Duodenal mucosa (tissue), 2 donors: ENCODE data around the gene APELA.

Source experiments
- H3K27ac ChIP-seq: one replicate; pipeline ENCODE4 v1.7.0; 2013; ENCODE audit warnings: low read depth, low read length
- H3K27me3 ChIP-seq, 2 donors: one replicate each; pipeline ENCODE4 v1.7.0; 2013; ENCODE audit warnings: low read length in 2 of 2, control low read depth in 1 of 2; ENCODE audit not compliant: insufficient read depth in 2 of 2, control insufficient read depth in 1 of 2
- H3K36me3 ChIP-seq, 2 donors: one replicate each; pipeline ENCODE4 v1.7.0; 2013; ENCODE audit warnings: low read length in 2 of 2, control low read depth in 1 of 2; ENCODE audit not compliant: insufficient read depth in 2 of 2, control insufficient read depth in 1 of 2
- H3K4me1 ChIP-seq, 2 donors: one replicate each; pipeline ENCODE4 v1.7.0; 2013; ENCODE audit warnings: low read length in 2 of 2, control low read depth in 1 of 2; ENCODE audit not compliant: insufficient read depth in 2 of 2, control insufficient read depth in 1 of 2
- H3K4me3 ChIP-seq, 2 donors: one replicate each; pipeline ENCODE4 v1.7.0; 2013; ENCODE audit warnings: low read length in 2 of 2, low read depth in 1 of 2
- H3K9ac ChIP-seq, 2 donors: one replicate each; pipeline ENCODE4 v1.7.0; 2013; ENCODE audit warnings: low read length in 2 of 2, low read depth in 1 of 2
- H3K9me3 ChIP-seq, 2 donors: one replicate each; pipeline ENCODE4 v1.7.0; 2013; ENCODE audit warnings: low read length in 2 of 2, control low read depth in 1 of 2; ENCODE audit not compliant: control insufficient read depth in 1 of 2

APELA gene

GRCh38 chr4:164876700-164877324 lies at the start of gene APELA:
APELA (plus strand) TSS chr4:164877178; CDS start chr4:164877332, 154 bp downstream.
- Histone ChIP-seq H3K4me3 (peak within 1 kb of the TSS in 1 of 2 donors; percentile 18), H3K4me1 (no peaks in the 10 kb centered on the region), H3K27me3 (no peaks in the 10 kb centered on the region), H3K9me3 (no peaks in the 10 kb centered on the region), H3K27ac (no peak within 1 kb of the TSS), H3K9ac (no peak within 1 kb of the TSS), H3K36me3 (no peaks in the 10 kb centered on the region)

- H3K27me3 ChIP-seq, result no peaks in the 10 kb centered on the region
- no peak overlapping the region for H3K4me3 ChIP-seq
- no peak overlapping the region for H3K9ac ChIP-seq
- no peaks in the 10 kb centered on the region for H3K9me3 ChIP-seq
- H3K4me1 ChIP-seq, result no peaks in the 10 kb centered on the region
- no peaks in the 10 kb centered on the region for H3K36me3 ChIP-seq
- H3K27ac ChIP-seq, result no peak overlapping the region
These were observed 48.0 kb upstream of the APELA start for GRCh38 chr4:164828955-164829354.

GRCh38 chr4:164846566-164846965 lies 30.4 kb upstream of the APELA start:
- Histone ChIP-seq H3K9me3 (no peaks in the 10 kb centered on the region), H3K4me3 (no peak overlapping the region), H3K27ac (no peak overlapping the region), H3K36me3 (no peaks in the 10 kb centered on the region), H3K4me1 (no peaks in the 10 kb centered on the region), H3K27me3 (no peaks in the 10 kb centered on the region), H3K9ac (no peak overlapping the region)

- Histone ChIP-seq H3K36me3 (no peaks in the 10 kb centered on the region), H3K4me3 (no peak overlapping the region), H3K4me1 (no peaks in the 10 kb centered on the region), H3K27ac (no peak overlapping the region), H3K27me3 (no peaks in the 10 kb centered on the region), H3K9me3 (no peaks in the 10 kb centered on the region), H3K9ac (no peak overlapping the region)
These were observed 30.0 kb upstream of the APELA start for GRCh38 chr4:164847016-164847415.

GRCh38 chr4:164847967-164848649 lies 28.9 kb upstream of the APELA start:
- no peaks in the 10 kb centered on the region for H3K4me1 ChIP-seq
- H3K27me3 ChIP-seq, result no peaks in the 10 kb centered on the region
- no peaks in the 10 kb centered on the region for H3K36me3 ChIP-seq
- no peak overlapping the region for H3K27ac ChIP-seq
- H3K4me3 ChIP-seq, result no peak overlapping the region
- no peak overlapping the region for H3K9ac ChIP-seq
- H3K9me3 ChIP-seq, result no peaks in the 10 kb centered on the region

- H3K9me3 ChIP-seq, result no peaks in the 10 kb centered on the region
- H3K27ac ChIP-seq, result no peak overlapping the region
- H3K4me1 ChIP-seq, result no peaks in the 10 kb centered on the region
- H3K36me3 ChIP-seq, result no peaks in the 10 kb centered on the region
- no peak overlapping the region for H3K4me3 ChIP-seq
- no peaks in the 10 kb centered on the region for H3K27me3 ChIP-seq
- H3K9ac ChIP-seq, result no peak overlapping the region
These were observed 20.6 kb upstream of the APELA start for GRCh38 chr4:164856396-164856795.

GRCh38 chr4:164866817-164867490 lies 10.0 kb upstream of the APELA start:
- no peaks in the 10 kb centered on the region for H3K9me3 ChIP-seq
- no peak overlapping the region for H3K4me3 ChIP-seq
- H3K36me3 ChIP-seq, result no peaks in the 10 kb centered on the region
- H3K9ac ChIP-seq, result no peak overlapping the region
- no peaks in the 10 kb centered on the region for H3K4me1 ChIP-seq
- H3K27me3 ChIP-seq, result no peaks in the 10 kb centered on the region
- no peak overlapping the region for H3K27ac ChIP-seq

- no peak overlapping the region for H3K27ac ChIP-seq
- H3K9me3 ChIP-seq, result no peaks in the 10 kb centered on the region
- no peak overlapping the region for H3K4me3 ChIP-seq
- H3K9ac ChIP-seq, result no peak overlapping the region
- no peaks in the 10 kb centered on the region for H3K4me1 ChIP-seq
- no peaks in the 10 kb centered on the region for H3K36me3 ChIP-seq
- H3K27me3 ChIP-seq, result no peaks in the 10 kb centered on the region
These were observed 5.3 kb upstream of the APELA start for GRCh38 chr4:164871673-164872072.

- no peak overlapping the region for H3K27ac ChIP-seq
- H3K4me1 ChIP-seq, result no peaks in the 10 kb centered on the region
- H3K9ac ChIP-seq, result no peak overlapping the region
- no peaks in the 10 kb centered on the region for H3K27me3 ChIP-seq
- H3K36me3 ChIP-seq, result no peaks in the 10 kb centered on the region
- H3K9me3 ChIP-seq, result no peaks in the 10 kb centered on the region
- H3K4me3 ChIP-seq, result no peak overlapping the region
These were observed 4.5 kb upstream of the APELA start for GRCh38 chr4:164872481-164872880.

- Histone ChIP-seq H3K27me3 (no peaks in the 10 kb centered on the region), H3K27ac (no peak overlapping the region), H3K4me1 (no peaks in the 10 kb centered on the region), H3K9ac (no peak overlapping the region), H3K4me3 (no peak overlapping the region), H3K36me3 (no peaks in the 10 kb centered on the region), H3K9me3 (no peaks in the 10 kb centered on the region)
These were observed 2.2 kb upstream of the APELA start for GRCh38 chr4:164874789-164875188.
